NCI-H2081 treated with DMSO at 0.1 percent for 48 hours (cell line): ENCODE measurements around the gene CKB.

Experiments
- DNase-seq: peaks from one replicate; lab custom pipeline; 2025; lab: John Stamatoyannopoulos, UW

The CKB gene

DNA sequence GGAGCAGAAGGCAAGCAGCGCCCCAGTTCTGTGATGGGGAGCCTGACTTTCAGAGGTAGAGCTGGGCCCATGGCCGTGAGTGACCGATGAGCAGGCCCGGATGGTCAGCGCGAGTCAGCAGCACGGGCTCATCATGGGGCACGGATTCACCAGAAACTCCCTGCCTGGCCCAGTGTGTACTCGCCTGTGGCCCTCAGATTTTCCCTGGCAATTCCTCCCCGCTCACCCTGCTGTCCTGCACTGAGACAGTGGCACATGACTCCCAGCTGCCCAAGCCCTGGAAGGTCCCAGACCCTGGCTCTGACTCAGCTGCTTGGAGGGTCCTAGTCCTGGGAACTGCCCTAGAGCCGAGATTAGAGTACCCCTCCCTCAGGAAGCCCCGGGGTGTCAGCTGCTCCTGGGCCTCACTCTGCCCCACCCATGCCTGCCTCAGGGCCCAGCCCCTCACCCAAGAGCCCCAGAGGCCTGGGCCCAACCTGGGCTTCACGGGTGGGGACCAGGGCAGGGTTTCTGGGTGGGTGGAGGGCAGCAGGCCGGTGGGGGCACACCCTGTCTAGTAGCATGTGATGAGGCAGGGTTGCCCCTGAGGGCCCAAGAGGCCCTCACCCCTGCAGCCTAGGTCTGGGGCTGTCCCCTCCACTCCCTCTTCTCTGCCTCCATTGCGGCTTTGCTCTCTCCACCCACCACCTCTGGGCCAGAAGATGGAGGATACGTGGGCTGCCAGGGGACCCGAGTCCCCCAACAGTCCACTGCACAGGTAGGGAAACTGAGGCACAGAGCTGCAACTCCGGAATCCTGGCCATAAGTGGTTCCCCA lies 14.8 kb upstream of the CKB start:
- DNase-seq = no peak

- DNase-seq = no peak
Measured at GRCh38 chr14:103536693-103537092, 14.1 kb upstream of the CKB start.

DNA sequence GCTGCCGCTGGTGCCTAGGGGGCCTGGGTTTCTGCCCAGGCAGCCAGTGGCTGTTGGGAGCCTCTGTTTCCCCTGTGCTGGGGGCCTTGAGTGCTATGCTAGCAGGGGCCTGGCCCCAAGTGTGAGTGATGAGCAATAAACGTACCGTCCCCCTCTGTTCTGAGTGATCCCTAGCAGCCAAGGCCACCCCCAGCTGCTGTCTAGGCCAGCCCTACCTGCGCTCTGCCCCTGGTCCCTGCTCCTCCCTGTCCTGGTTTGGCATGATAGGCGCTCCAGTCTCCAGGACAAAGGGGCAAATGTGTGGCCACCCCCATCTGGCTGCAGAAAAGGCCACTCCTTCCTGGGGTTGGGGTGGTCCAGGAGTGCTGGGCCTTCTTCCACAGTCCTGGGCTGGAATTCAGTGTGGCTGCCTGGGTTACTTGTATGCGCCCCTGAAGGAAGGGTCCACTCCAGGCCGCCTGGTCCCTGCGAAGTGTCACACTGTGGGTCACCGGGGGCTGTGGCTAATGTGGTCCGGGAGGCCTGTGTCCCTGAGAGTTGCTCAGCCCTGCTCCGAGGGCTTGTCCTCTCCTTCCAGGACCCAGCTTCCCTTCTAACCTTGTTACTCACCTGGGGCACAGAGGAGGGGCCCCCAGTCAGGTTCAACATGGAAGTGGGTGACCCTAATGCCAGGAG lies 13.4 kb upstream of the CKB start:
- no peak for DNase-seq

- DNase-seq = no peak
Measured at GRCh38 chr14:103535081-103535890, 12.7 kb upstream of the CKB start.

- no peak for DNase-seq
Measured at GRCh38 chr14:103534576-103535061, 12.0 kb upstream of the CKB start.

- no peak for DNase-seq
Measured at GRCh38 chr14:103533999-103534575, 11.5 kb upstream of the CKB start.

- no peak for DNase-seq
Measured at GRCh38 chr14:103533137-103533998, 10.7 kb upstream of the CKB start.

DNA sequence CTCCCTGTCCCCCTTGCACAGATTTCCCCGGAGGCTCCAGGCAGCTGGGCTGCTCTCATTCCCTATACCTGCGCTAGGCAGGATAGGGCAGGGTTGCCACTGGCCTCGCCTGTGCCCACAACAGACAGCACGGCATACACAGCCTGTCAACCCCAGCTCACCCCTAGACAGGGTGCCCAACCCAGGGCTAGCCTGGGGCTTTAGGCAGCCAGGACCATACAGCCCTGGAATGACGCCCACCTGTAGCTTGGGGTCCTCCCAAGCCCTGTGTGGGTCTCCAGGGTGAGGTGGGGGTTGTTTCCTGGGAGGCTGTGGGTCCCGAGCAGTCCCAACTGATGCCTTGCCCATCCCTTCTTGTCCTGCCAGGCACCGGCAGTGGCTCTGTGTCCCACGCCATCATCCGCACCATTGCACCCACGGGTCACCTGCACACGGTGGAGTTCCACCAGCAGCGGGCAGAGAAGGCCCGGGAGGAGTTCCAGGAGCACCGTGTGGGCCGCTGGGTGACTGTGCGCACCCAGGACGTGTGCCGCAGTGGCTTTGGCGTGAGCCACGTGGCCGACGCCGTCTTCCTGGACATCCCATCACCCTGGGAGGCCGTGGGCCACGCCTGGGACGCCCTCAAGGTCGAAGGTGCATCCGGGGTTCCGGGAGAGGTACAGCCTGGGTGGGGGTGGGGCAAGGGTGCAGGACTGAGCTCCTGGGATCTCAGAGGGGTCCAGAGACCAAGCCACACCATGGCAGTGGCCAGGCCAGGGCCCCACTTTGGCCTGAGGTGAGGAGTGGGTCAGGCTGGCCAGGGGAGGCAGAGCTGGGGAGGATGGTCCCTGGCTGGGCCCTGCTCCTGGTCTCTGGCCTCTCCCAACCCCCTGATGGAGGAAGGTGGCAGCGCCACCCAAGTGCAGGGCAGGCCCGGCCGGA lies 9.8 kb upstream of the CKB start:
- DNase-seq = no peak

DNA sequence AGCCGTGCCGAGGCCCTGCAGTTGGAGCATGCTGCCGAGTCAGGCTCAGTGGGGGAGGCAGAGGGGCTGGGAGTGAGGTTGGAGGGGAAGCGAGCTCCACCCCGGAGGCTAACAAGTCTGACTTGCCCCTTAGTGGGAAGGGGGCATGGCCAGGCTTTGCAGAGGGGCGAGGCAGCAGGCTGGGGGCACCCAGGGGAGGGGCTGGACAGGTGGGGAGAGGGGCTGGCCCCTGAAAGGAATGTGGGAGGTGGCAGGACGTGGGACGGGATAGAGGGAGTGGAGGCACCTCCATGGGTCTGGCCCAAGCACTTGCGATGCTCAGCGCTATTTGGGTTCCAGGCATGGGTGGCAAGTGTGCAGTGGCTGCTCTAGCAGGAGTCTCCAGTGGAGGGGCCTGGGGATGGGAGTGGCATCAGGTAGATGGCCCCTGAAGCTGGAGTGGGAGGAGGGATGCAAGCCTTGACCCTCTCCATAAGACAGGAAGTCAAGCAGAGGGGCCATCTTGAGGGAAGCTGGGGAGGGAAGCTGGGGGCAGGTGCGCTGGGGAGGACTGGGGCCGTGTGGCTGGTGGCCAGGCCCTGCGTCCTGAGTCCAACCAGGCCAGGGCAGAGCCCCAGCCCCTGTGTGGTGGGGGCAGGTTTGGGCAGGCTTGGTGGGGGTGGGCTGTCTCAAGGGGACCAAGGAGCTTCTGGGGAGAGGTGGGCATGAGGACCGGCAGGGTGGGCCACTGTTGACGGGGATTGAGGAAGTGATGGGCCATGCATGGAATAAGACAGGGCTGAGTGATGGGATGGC lies 9.0 kb upstream of the CKB start:
- no peak for DNase-seq

- DNase-seq = no peak
Measured at GRCh38 chr14:103530831-103531230, 8.2 kb upstream of the CKB start.

- no peak for DNase-seq
Measured at GRCh38 chr14:103530390-103530789, 7.8 kb upstream of the CKB start.

- DNase-seq = no peak
Measured at GRCh38 chr14:103529383-103530365, 7.0 kb upstream of the CKB start.

- peak; percentile 83 for DNase-seq
Measured at GRCh38 chr14:103528587-103529382, 6.2 kb upstream of the CKB start, which contains the start of gene TRMT61A. Gene TRMT61A, plus strand, starts transcription at chr14:103529196. Its CDS starts 783 bp downstream, at chr14:103529979.

DNA sequence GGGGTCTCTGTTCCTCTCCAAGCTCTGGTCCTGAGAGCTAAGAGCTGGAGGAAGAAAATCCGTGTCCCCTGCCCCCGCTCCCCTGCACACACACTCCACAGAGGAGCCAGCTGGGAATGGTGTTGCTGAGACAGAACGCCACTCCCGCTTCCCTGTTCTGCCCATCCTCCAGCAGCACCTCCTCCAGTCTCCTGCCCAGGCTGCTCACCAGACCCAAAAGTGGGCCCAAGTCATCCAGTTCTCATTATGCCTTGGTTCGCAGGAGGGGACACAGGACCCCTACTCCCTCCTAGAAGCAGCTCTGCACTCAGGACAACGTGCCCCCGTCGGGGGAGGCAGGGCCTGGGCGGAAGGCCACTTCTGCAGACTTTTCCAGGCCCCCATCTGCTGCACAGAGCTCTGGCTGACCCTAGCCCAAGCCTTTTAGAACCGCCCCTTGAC lies 5.5 kb upstream of the CKB start:
- no peak for DNase-seq

- no peak for DNase-seq
Measured at GRCh38 chr14:103527408-103528145, 4.9 kb upstream of the CKB start.

GRCh38 chr14:103526914-103527248 lies 4.3 kb upstream of the CKB start:
- no peak for DNase-seq
